Natural killer cell (primary cell): ENCODE measurements around the gene STAP2. TPM values are rescaled to one million over a fixed set of nuclear protein-coding genes. Genes with fewer than 3 reads are reported as not detected.
A peak's percentile ranks its signal among the peaks of the same experiment; 100 is the strongest.

ENCODE experiments used
- ATAC-seq, 3 donors: fragments of 150-1000 bp in 2 of 3; fragments of 200-7000 bp in 1 of 3; cut with Tn5 transposase; 1 replicate in 1 of 3; 2 replicates in 2 of 3; pipeline ENCODE4 v1.10.0; 2021; ENCODE audit warnings: mild to moderate bottlenecking in 2 of 3, moderate library complexity in 2 of 3
- DNase-seq, 2 donors: peaks; one replicate each; pipeline versions ENCODE4 v3.0.0 to v3.0.0-alpha.2; 2013 to 2021; ENCODE audit warnings: mixed read lengths in 1 of 2
- H3K27ac ChIP-seq: one replicate; pipeline ENCODE4 v1.5.1; 2013; ENCODE audit warnings: mild to moderate bottlenecking, low read length
- H3K27me3 ChIP-seq: one replicate; pipeline ENCODE4 v1.6.1; 2013; ENCODE audit warnings: low read length; ENCODE audit not compliant: control insufficient read depth, insufficient read depth
- H3K36me3 ChIP-seq: one replicate; pipeline ENCODE4 v1.6.1; 2013; ENCODE audit warnings: low read length; ENCODE audit not compliant: control insufficient read depth, insufficient read depth
- H3K4me1 ChIP-seq: one replicate; pipeline ENCODE4 v1.6.1; 2013; ENCODE audit warnings: low read length; ENCODE audit not compliant: control insufficient read depth, insufficient read depth
- H3K4me3 ChIP-seq: one replicate; pipeline ENCODE4 v1.5.1; 2013; ENCODE audit warnings: low read length
- H3K9me3 ChIP-seq: one replicate; pipeline ENCODE4 v1.6.1; 2013; ENCODE audit warnings: low read length; ENCODE audit not compliant: control insufficient read depth, insufficient read depth
- H3K27ac Mint-ChIP-seq, 2 donors: one replicate each; pipeline ENCODE4 v1.8.0; 2022; ENCODE audit warnings: mild to moderate bottlenecking in 2 of 2, mixed read lengths in 2 of 2, moderate library complexity in 1 of 2
- H3K27me3 Mint-ChIP-seq, 2 donors: one replicate each; pipeline ENCODE4 v1.8.0; 2022; ENCODE audit warnings: low read depth in 2 of 2, mixed read lengths in 2 of 2
- H3K36me3 Mint-ChIP-seq: one replicate; pipeline ENCODE4 v1.8.0; 2022; ENCODE audit warnings: mixed read lengths
- H3K4me1 Mint-ChIP-seq, 2 donors: one replicate each; pipeline ENCODE4 v1.8.0; 2022; ENCODE audit warnings: mixed read lengths in 2 of 2
- H3K4me3 Mint-ChIP-seq: one replicate; pipeline ENCODE4 v1.8.0; 2022; ENCODE audit warnings: mild to moderate bottlenecking, moderate library complexity, mixed read lengths
- H3K9me3 Mint-ChIP-seq, 2 donors: one replicate each; pipeline ENCODE4 v1.8.0; 2022; ENCODE audit warnings: mixed read lengths in 2 of 2
- CTCF ChIP-seq: fragments of 200-600 bp; IDR thresholded peaks from one replicate; pipeline ENCODE4 v1.8.0; 2022; ENCODE audit warnings: antibody characterized with exemption
- WGBS: methylation state at CpG from one replicate; pipeline ENCODE4 v1.1.7; 2013; ENCODE audit warnings: missing lambda C conversion rate; ENCODE audit not compliant: insufficient coverage; 5-methylcytosine and 5-hydroxymethylcytosine counted together
- intact Hi-C: fragments of 100-400 bp; cut with micrococcal nuclease; formaldehyde crosslinking; loops from one replicate; pipeline ENCODE4 v1.14.2; 2022
- total RNA-seq, 4 donors: library from RNA; stranded (reverse); fragments of 120-200 nt in 1 of 4; gene quantifications; one replicate each; pipeline versions ENCODE4 v1.2.3 to v1.2.4, GENCODE V29; 2013 to 2022

STAP2 gene
- total RNA-seq, 3 donors from 2014 or later (not counting 1 experiment from before 2014, with no cell fraction given), result 1.4 to 3.3 (median 2.0) TPM

GRCh38 chr19:4373013-4373367 is 34.4 kb upstream of the STAP2 start:
- no peak for TF ChIP-seq CTCF
- intact Hi-C loops, result no loop called here
- no peaks in the 10 kb centered on the region for H3K36me3 ChIP-seq
- no peaks in the 10 kb centered on the region for H3K36me3 Mint-ChIP-seq
- no peak for ATAC-seq
- H3K27ac Mint-ChIP-seq, result no peak overlapping the region
- no peak for DNase-seq
- H3K4me1 Mint-ChIP-seq, result peaks cover 33 to 55% of the 10 kb centered on the region in 2 donors
- no peak overlapping the region for H3K4me3 ChIP-seq
- H3K9me3 ChIP-seq, result no peaks in the 10 kb centered on the region
- H3K4me1 ChIP-seq, result peaks cover 98% of the 10 kb centered on the region
- WGBS, result over 99% methylated on average over 8 of the region's 8 CpGs
- H3K27me3 ChIP-seq, result no peaks in the 10 kb centered on the region
- no peak overlapping the region for H3K4me3 Mint-ChIP-seq
- H3K27ac ChIP-seq, result no peak overlapping the region
- H3K9me3 Mint-ChIP-seq, result no peaks in the 10 kb centered on the region
- no peaks in the 10 kb centered on the region for H3K27me3 Mint-ChIP-seq

- DNase-seq (no peak), ATAC-seq (no peak)
- H3K9me3 ChIP-seq, result no peaks in the 10 kb centered on the region
- TF ChIP-seq CTCF, result no peak
- Mint-ChIP-seq H3K4me1 (peaks cover 37 to 61% of the 10 kb centered on the region in 2 donors), H3K4me3 (no peak overlapping the region), H3K27me3 (no peaks in the 10 kb centered on the region), H3K36me3 (no peaks in the 10 kb centered on the region), H3K27ac (no peak overlapping the region), H3K9me3 (no peaks in the 10 kb centered on the region)
- H3K4me1 ChIP-seq, result peaks cover 97% of the 10 kb centered on the region
- intact Hi-C loops, result no loop called here
- no peaks in the 10 kb centered on the region for H3K36me3 ChIP-seq
- WGBS, result 93% methylated on average over 22 of the region's 22 CpGs
- H3K27me3 ChIP-seq, result no peaks in the 10 kb centered on the region
- no peak overlapping the region for H3K4me3 ChIP-seq
- no peak overlapping the region for H3K27ac ChIP-seq
Observed at GRCh38 chr19:4372165-4373012, 33.8 kb upstream of the STAP2 start.

GRCh38 chr19:4371247-4372164 is 32.9 kb upstream of the STAP2 start:
- Mint-ChIP-seq H3K27me3 (no peaks in the 10 kb centered on the region), H3K27ac (peak overlapping the region; percentile 93), H3K36me3 (no peaks in the 10 kb centered on the region), H3K4me1 (peaks cover 34 to 60% of the 10 kb centered on the region in 2 donors), H3K9me3 (no peaks in the 10 kb centered on the region), H3K4me3 (no peak overlapping the region)
- Histone ChIP-seq H3K9me3 (no peaks in the 10 kb centered on the region), H3K27me3 (no peaks in the 10 kb centered on the region), H3K4me3 (no peak overlapping the region), H3K27ac (peak overlapping the region; percentile 85), H3K4me1 (peaks cover 90% of the 10 kb centered on the region), H3K36me3 (peaks cover 2% of the 10 kb centered on the region)
- 94% methylated on average over 31 of the region's 31 CpGs for WGBS
- no peak for TF ChIP-seq CTCF
- ATAC-seq (no peak), DNase-seq (no peak)
- intact Hi-C loops, result loop anchor here (2.0 kb wide), 1 partner anchor 27 kb away; no protein-coding TSS in a partner anchor
